ENCODE data around the gene SLC17A3.

Gene SLC17A3

DNA sequence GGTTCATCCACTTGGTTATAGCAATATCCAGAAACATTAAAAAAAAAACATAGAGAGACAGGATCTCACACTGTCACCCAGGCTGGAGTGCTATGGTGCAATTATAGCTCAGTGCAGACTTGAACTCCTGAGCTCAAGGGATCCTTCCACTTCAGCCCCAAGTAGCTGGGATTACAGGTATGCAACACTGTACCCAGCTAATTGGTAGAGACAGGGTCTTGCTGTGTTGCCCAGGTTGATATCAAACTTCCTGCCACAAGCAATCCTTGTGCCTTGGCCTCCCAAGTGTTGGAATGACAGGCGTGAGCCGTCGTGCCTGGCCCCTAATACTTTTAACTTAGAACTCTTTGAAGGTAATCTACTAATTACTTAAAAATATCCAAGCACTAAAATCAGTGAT lies 41.4 kb downstream of the SLC17A3 start:
- DNase-seq = no peak

GRCh38 chr6:25832307-25832662 lies 41.8 kb downstream of the SLC17A3 start:
- no peak for DNase-seq

- DNase-seq = no peak
These were observed 42.3 kb downstream of the SLC17A3 start, which contains the start of gene SLC17A1 for GRCh38 chr6:25831532-25832306. Gene SLC17A1 (minus strand): TSS chr6:25832052. CDS start chr6:25830557, 1,495 bp downstream.

GRCh38 chr6:25830458-25830857 lies 43.6 kb downstream of the SLC17A3 start:
- no peak for DNase-seq

DNA sequence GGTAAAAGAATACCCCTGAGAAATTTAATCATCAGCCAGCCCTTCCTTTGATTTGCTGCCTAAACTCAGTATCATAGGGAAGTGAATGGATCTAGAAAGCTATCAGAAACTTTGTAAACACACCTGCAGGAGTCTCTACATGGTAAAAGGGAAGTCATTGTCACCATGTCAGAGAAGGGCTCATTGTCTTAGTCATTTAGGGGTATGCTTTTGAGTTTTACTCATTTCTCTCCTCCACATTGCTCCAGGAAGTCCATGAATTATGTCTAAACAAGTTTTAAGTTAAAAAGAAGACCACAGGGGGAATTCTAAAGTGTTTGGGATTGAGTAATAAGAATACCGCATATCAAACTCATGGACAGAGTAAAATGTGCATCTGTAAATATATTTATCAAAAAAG lies 44.7 kb downstream of the SLC17A3 start:
- no peak for DNase-seq

- DNase-seq = no peak
These were observed 52.7 kb downstream of the SLC17A3 start for GRCh38 chr6:25821341-25821740.

DNA sequence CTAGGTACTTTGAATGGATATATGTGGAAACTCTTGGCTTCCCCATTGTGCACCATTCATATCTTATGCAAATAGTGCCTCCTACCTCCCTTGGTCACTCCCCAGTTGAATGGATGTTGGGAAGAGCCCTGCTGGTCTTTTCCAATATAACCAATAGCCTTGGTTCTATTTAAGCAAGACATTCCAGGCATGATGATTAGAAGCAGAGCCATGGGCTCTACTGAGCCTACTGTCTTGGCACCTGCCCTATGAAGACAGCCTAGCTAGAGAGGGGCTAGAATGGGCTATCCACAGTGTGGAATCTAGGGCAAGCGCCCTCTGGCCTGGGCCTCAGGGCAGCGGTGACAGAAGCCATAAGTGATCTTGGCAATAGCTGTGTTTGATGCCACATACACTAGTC lies 57.8 kb downstream of the SLC17A3 start:
- no peak for DNase-seq

DNA sequence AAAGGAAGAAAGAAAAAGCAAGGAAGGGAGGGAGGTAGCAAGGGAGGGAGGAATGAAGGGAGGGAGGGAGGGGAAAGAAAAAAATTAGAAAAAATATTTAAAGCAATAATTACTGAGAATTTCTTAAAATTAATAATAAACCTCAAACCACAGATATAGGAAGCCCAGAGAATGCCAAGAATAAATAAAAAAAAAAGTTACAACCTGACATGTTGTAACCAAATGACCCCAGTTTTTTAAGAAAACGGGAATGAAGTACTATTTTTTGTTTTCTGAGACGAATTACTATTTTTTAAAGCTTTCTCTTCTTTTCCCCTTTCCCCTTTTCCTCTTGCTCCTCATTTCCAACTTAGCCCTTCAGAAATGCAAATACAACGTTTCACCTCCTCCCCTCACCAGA lies 58.8 kb downstream of the SLC17A3 start:
- DNase-seq = no peak

GRCh38 chr6:25804804-25805203 lies 69.2 kb downstream of the SLC17A3 start:
- DNase-seq = no peak

- DNase-seq = no peak
These were observed 72.6 kb downstream of the SLC17A3 start for GRCh38 chr6:25801436-25801835.
